K562 treated with DMSO at 1 percent for 12 hours (cell line): ENCODE results near the gene BRAT1. TPM values are rescaled to one million over a fixed set of nuclear protein-coding genes. Genes with fewer than 3 reads are reported as not detected.

ENCODE experiments used
- total RNA-seq: library from RNA; unstranded; fragments of 300-600 nt; gene quantifications from 2 replicates; pipeline ENCODE4 v1.2.3, GENCODE V29; 2022; ENCODE audit not compliant: insufficient read depth

The BRAT1 gene
- 45.2 and 47.7 TPM in 2 replicates for total RNA-seq

GRCh38 chr7:2555121-2556052, at the start of gene BRAT1:
TSS of gene BRAT1 (minus strand) at chr7:2555524. CDS start at chr7:2554431, 1,093 bp downstream.

GRCh38 chr7:2558629-2559282, 3.4 kb upstream of the BRAT1 start, which contains the start of gene IQCE:
TSS of gene IQCE (plus strand) at chr7:2558979. CDS start at chr7:2559182, 203 bp downstream.

GRCh38 chr7:2519119-2519930, 36.0 kb downstream of the BRAT1 start, which contains the start of gene LFNG:
TSS of gene LFNG (plus strand) at chr7:2519774. CDS start at chr7:2519862, 88 bp downstream.

Other genes with a start within 250 kb of the BRAT1 start
- gene SNX8, start 241.1 kb downstream of the BRAT1 start, total RNA-seq, result 12.2 and 22.1 TPM in 2 replicates
- 138 and 181 TPM in 2 replicates for gene EIF3B, start 200.7 kb downstream of the BRAT1 start, total RNA-seq
- gene CHST12, start 151.9 kb downstream of the BRAT1 start, total RNA-seq, result 37.8 and 46.1 TPM in 2 replicates
- gene GRIFIN, start 79.1 kb downstream of the BRAT1 start, total RNA-seq, result not detected in 2 replicates
- gene LFNG, start 35.8 kb downstream of the BRAT1 start, total RNA-seq, result 0.35 and 0.68 TPM in 2 replicates
- gene IQCE, start 3.5 kb upstream of the BRAT1 start, total RNA-seq, result 3.3 and 8.8 TPM in 2 replicates
- gene TTYH3, start 76.5 kb upstream of the BRAT1 start, total RNA-seq, result 4.8 and 9.4 TPM in 2 replicates
- gene AMZ1, start 132.7 kb upstream of the BRAT1 start, total RNA-seq, result not detected in 2 replicates